Subcutaneous abdominal adipose tissue (tissue), 5 donors: Measurements from ENCODE around the gene ADARB1.

ENCODE experiments used
- H3K27ac ChIP-seq: one replicate; pipeline ENCODE4 v1.7.0; 2013; ENCODE audit warnings: low read depth, mild to moderate bottlenecking, inconsistent platforms, low read length, moderate library complexity
- H3K27me3 ChIP-seq, 5 donors: one replicate each; pipeline ENCODE4 v1.7.0; 2013; ENCODE audit warnings: low read length in 5 of 5, inconsistent platforms in 1 of 5; ENCODE audit not compliant: control insufficient read depth in 5 of 5, insufficient read depth in 4 of 5
- H3K36me3 ChIP-seq, 5 donors: one replicate each; pipeline ENCODE4 v1.7.0; 2013; ENCODE audit warnings: low read length in 5 of 5; ENCODE audit not compliant: control insufficient read depth in 5 of 5, insufficient read depth in 5 of 5
- H3K4me1 ChIP-seq, 5 donors: one replicate each; pipeline ENCODE4 v1.7.0; 2013; ENCODE audit warnings: low read length in 5 of 5, mild to moderate bottlenecking in 3 of 5, moderate library complexity in 1 of 5; ENCODE audit not compliant: control insufficient read depth in 5 of 5, insufficient read depth in 5 of 5
- H3K4me3 ChIP-seq, 5 donors: one replicate each; pipeline ENCODE4 v1.7.0; 2013; ENCODE audit warnings: low read length in 5 of 5, low read depth in 1 of 5
- H3K9ac ChIP-seq, 5 donors: one replicate each; pipeline ENCODE4 v1.7.0; 2013; ENCODE audit warnings: low read length in 5 of 5, mild to moderate bottlenecking in 4 of 5, moderate library complexity in 3 of 5
- H3K9me3 ChIP-seq, 5 donors: one replicate each; pipeline ENCODE4 v1.7.0; 2013; ENCODE audit warnings: low read length in 5 of 5; ENCODE audit not compliant: control insufficient read depth in 5 of 5
- donor health status: healthy.
- donor health status: healthy.
- donor health status: healthy.
- donor health status: healthy.
- donor health status: healthy.

ADARB1 gene

GRCh38 chr21:45064091-45064490 is 10.3 kb upstream of the ADARB1 start:
- Histone ChIP-seq H3K27ac (no peak overlapping the region), H3K4me3 (no peak overlapping the region), H3K36me3 (no peaks in the 10 kb centered on the region), H3K4me1 (peaks cover 0 to 19% (median 0%) of the 10 kb centered on the region in 5 donors), H3K9ac (no peak overlapping the region), H3K9me3 (no peaks in the 10 kb centered on the region), H3K27me3 (peaks cover 0 to 2% (median 0%) of the 10 kb centered on the region in 5 donors)

DNA sequence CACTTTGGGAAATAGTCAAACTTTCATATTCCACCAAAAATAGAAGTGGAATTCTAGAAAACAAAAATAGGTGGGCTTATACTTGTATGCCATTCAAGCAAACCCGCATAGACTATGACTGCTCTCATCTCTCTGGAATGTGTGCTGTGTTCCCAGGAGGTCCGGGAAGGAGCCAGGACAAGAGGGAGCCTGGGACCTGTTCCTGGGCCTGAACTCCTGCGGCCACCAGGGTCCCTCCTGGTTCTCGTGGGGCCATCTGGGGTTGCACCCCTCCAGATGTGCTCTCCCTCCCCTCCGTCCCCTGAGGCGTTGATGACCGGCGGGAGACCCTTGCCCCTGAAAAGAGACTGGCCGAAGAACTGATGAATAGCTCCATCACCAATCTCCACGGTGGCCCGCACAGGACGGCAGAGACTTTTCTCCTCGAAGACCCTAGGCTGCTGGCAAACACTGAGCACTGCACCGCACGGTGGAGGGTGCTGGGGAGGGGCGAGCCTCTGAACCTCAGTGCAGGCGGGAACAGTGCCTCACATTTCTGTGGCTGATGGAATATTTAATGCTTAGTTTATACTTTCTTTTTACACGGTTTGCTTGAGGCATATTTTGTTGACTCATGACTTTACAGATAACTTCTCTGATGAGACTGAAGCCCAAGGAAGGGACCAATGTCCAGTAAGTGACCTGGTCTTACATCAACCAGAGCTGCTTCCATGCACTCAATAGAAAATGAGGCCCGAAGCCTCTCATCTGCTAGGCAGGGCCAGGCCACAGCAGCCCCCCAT is 9.6 kb upstream of the ADARB1 start:
- H3K27me3 ChIP-seq: peaks cover 0 to 2% (median 0%) of the 10 kb centered on the region in 5 donors
- H3K4me1 ChIP-seq: peaks cover 0 to 19% (median 0%) of the 10 kb centered on the region in 5 donors
- H3K9ac ChIP-seq: no peak overlapping the region
- H3K27ac ChIP-seq: no peak overlapping the region
- H3K4me3 ChIP-seq: no peak overlapping the region
- H3K36me3 ChIP-seq: no peaks in the 10 kb centered on the region
- no peaks in the 10 kb centered on the region for H3K9me3 ChIP-seq

- H3K9ac ChIP-seq: no peak overlapping the region
- no peaks in the 10 kb centered on the region for H3K36me3 ChIP-seq
- no peak overlapping the region for H3K27ac ChIP-seq
- no peaks in the 10 kb centered on the region for H3K9me3 ChIP-seq
- peaks cover 0 to 10% (median 0%) of the 10 kb centered on the region in 5 donors for H3K4me1 ChIP-seq
- no peak overlapping the region for H3K4me3 ChIP-seq
- H3K27me3 ChIP-seq: peaks cover 0 to 2% (median 0%) of the 10 kb centered on the region in 5 donors
Observed at GRCh38 chr21:45067462-45068285, 6.7 kb upstream of the ADARB1 start.

- Histone ChIP-seq H3K27ac (no peak overlapping the region), H3K27me3 (peaks cover 0 to 2% (median 0%) of the 10 kb centered on the region in 5 donors), H3K4me3 (no peak overlapping the region), H3K36me3 (no peaks in the 10 kb centered on the region), H3K4me1 (peaks cover 3 to 13% (median 7%) of the 10 kb centered on the region in 5 donors), H3K9me3 (no peaks in the 10 kb centered on the region), H3K9ac (no peak overlapping the region)
Observed at GRCh38 chr21:45069085-45069484, 5.3 kb upstream of the ADARB1 start.

DNA sequence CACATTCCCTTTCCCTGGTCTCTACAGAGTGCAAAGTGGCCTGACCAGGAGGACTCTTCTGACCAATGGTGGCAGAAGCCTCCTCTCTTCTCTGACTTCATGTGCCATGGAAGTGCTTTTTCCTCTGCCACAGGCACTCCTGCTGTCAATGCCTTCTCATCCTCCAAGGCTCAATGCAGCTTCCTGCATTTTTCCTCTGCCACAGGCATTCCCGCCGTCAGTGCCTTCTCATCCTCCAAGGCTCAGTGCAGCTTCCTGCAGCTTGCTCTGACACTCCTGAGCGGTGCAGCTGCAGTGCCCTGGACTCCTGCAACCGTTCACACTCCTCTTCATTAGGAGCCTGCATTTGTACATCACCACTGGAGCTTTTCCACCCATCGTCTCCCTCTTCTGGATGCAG is 4.7 kb upstream of the ADARB1 start:
- H3K27me3 ChIP-seq: no peaks in the 10 kb centered on the region
- no peaks in the 10 kb centered on the region for H3K9me3 ChIP-seq
- no peak overlapping the region for H3K27ac ChIP-seq
- no peaks in the 10 kb centered on the region for H3K36me3 ChIP-seq
- no peak overlapping the region for H3K9ac ChIP-seq
- H3K4me3 ChIP-seq: no peak overlapping the region
- peaks cover 3 to 11% (median 7%) of the 10 kb centered on the region in 5 donors for H3K4me1 ChIP-seq

DNA sequence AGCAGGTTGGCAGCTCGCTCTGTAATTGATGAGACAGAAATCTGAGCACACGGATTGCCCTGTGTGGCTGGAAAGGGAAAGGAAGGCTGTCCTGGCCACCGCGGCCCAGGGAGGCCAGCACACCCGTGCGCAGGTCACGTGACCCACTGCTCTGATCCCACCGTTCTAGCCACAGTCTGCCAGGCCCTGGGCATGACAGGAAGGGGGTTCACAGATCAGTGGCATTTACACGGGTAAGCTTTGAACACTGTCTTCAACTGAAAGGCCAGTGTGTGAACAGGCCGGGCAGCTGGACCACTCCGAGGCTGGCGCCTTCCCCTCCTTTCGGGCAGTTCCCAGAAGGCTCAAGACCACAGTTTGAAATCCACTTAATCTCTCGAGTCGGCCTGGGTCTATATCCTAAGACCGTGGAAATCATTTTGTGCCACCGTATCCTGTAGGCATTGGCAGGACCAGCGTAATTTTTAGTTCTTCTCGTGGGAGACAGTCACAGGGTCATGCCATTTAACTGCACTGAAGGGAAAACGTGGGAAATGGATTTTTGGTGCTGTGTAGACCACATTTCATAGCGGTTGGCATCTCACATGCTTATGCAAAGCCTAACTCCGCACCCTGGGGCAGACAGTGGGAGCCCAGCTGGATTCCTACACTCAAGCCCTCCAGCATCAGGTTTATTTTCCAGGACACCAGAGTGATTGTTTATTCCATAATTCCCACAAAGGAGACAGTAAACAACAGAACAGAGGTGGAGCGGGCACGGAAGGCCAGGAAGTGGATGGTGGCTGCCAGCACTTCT is 3.1 kb upstream of the ADARB1 start:
- Histone ChIP-seq H3K4me1 (peaks cover 3 to 26% (median 19%) of the 10 kb centered on the region in 5 donors), H3K27me3 (no peaks in the 10 kb centered on the region), H3K4me3 (no peak overlapping the region), H3K9ac (no peak overlapping the region), H3K27ac (no peak overlapping the region), H3K9me3 (no peaks in the 10 kb centered on the region), H3K36me3 (no peaks in the 10 kb centered on the region)

DNA sequence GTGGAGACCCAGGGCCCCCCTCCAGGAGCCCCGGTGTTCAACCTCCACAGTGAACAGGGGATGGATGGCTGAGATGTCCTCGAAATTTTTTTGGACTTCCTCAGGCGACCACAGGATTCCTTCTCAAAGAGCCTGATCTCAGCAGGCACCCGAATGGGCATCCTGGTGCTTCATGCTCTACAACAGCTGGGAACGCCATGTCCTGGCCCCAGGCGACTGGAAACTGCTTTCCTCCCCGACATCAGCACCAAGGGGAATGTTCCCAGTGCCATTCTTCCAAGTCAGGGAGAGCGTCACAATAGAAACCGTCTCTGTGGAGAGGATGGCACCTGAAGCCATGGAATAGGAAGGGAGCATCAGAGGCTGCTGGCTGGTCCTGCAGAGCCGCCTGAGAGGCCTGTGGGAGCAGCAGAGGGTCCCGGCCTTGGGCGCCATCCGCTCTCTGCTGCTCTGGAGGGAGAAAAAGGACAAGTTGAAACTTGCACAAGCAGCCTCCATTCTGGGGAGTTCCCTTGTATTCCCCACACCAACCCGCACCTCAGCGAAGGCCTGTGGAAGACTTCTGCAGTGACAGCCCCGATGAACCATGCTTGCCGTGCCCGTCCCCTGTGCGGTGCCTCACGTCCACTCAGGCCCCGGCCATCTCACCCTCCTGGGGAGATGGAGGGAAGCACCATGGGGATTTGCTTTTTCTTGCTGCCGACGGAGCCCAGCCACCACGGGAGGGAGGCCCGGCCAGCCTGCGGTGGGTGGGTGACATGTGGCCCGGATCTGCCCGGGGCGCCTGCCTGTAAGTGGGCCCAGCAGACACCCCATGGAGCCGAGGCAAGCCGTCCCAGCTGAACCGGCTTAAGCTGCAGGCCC is 2.3 kb upstream of the ADARB1 start:
- H3K27me3 ChIP-seq: no peaks in the 10 kb centered on the region
- H3K27ac ChIP-seq: no peak overlapping the region

DNA sequence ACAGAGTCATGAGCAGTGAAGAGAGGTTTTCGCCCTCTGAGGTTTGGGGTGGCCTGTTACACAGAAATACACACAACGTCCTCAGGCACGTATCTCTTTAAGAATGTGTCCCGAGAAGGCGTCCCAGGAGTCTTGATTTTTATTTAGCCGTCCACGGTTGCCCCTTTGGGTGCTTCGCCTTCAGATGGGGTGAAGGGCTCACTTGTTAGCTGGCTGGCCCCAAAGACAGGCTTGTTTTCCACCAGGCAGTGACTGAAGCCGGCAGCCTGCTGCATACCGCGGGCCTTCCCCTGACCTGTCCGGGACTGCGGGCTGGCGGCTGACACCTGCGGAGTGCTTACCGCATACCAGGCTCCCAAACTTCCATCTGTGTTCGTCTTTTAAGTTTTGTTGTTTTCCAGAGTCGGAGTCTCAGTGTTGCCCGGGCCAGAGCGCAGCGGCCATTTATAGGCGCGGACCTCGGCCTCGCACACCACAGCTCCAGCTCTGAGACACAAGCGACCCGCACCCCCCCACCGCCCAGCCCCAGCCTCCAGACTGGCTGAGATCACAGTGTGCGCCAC is 1.6 kb upstream of the ADARB1 start:
- Histone ChIP-seq H3K9ac (no peak overlapping the region), H3K27ac (no peak overlapping the region), H3K4me1 (peaks cover 3 to 28% (median 22%) of the 10 kb centered on the region in 5 donors), H3K9me3 (no peaks in the 10 kb centered on the region), H3K27me3 (no peaks in the 10 kb centered on the region), H3K36me3 (no peaks in the 10 kb centered on the region), H3K4me3 (no peak overlapping the region)

More for the DNA sequence above, 2.3 kb upstream of the ADARB1 start:
- no peak overlapping the region for H3K9ac ChIP-seq
- H3K4me3 ChIP-seq: no peak overlapping the region
- H3K4me1 ChIP-seq: peaks cover 3 to 28% (median 22%) of the 10 kb centered on the region in 5 donors
- H3K9me3 ChIP-seq: no peaks in the 10 kb centered on the region
- H3K36me3 ChIP-seq: no peaks in the 10 kb centered on the region
